ENCODE results near the gene SLC6A9. TPM values are rescaled to one million over a fixed set of nuclear protein-coding genes. Genes with fewer than 3 reads are reported as not detected.

The SLC6A9 gene
- total RNA-seq, 2 experiments from 2014 or later, result 6.5 to 7.4 TPM

DNA sequence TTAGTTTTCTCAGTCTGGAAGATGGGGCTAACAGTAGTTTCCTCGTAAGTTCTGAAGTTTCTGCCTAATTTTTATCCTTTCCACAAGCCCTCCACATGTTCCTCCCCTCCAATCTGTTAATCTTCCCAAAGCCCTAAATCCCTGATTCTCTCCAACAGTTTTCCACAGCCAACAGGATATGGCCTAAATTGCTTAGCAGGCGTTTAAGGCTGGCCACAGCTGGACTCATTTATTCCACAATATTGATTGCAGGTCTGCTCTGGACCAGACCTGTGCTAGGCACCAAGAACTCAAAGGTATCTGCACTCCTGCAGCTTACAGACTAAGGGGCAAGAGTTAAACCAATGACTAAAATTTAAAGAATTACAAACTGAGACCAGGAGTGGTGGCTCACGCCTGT, 3.9 kb downstream of the SLC6A9 start:
- Mint-ChIP-seq H3K27me3 (no peaks in the 10 kb centered on the region), H3K27ac (no peak overlapping the region), H3K36me3 (ENCODE audit: low read depth) (peaks cover 8% of the 10 kb centered on the region), H3K4me1 (ENCODE audit: low read depth) (peaks cover 21% of the 10 kb centered on the region), H3K9me3 (no peaks in the 10 kb centered on the region), H3K4me3 (no peak overlapping the region)
- CTCF ChIA-PET, result interaction anchor here (0.9 to 1.3 kb wide), 3 partner anchors 10 to 22 kb away, joined by 3 to 5 read pairs (median 4); no protein-coding TSS in a partner anchor
- TF ChIP-seq, protein P1, sequence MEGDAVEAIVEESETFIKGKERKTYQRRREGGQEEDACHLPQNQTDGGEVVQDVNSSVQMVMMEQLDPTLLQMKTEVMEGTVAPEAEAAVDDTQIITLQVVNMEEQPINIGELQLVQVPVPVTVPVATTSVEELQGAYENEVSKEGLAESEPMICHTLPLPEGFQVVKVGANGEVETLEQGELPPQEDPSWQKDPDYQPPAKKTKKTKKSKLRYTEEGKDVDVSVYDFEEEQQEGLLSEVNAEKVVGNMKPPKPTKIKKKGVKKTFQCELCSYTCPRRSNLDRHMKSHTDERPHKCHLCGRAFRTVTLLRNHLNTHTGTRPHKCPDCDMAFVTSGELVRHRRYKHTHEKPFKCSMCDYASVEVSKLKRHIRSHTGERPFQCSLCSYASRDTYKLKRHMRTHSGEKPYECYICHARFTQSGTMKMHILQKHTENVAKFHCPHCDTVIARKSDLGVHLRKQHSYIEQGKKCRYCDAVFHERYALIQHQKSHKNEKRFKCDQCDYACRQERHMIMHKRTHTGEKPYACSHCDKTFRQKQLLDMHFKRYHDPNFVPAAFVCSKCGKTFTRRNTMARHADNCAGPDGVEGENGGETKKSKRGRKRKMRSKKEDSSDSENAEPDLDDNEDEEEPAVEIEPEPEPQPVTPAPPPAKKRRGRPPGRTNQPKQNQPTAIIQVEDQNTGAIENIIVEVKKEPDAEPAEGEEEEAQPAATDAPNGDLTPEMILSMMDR (IDR thresholded peaks at IDR 0.05), result no peak
- ATAC-seq, result no peak
- POLR2A ChIA-PET, result interaction anchor here (0.7 to 0.9 kb wide), 2 partner anchors 13 to 57 kb away, joined by 3 read pairs; no protein-coding TSS in a partner anchor
- intact Hi-C loops (cut with micrococcal nuclease), result no loop called here
- no peak for DNase-seq

DNA sequence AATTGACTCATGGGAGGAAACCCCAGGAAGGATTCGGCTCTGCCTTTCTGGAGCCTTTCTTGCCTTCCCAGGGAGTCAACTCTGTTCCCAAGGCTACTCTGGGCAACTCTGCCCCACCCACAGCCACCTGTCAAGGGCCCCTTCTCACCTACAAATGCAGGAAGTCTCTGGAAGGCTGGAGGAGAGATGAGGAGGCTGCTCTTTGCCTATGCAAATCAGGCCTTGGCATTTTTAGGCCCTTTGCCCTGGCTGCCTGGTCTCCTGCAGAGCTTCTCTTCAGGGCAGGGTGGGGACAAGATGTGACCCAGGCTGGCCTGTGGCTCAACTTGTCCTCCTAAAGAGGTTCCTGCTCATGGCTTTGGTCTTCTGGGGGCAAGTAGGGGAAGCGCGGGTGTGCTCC, 5.4 kb downstream of the SLC6A9 start:
- Mint-ChIP-seq H3K4me1 (ENCODE audit: low read depth) (peaks cover 18% of the 10 kb centered on the region), H3K9me3 (no peaks in the 10 kb centered on the region), H3K4me3 (no peak overlapping the region), H3K27ac (no peak overlapping the region), H3K36me3 (ENCODE audit: low read depth) (peaks cover 11% of the 10 kb centered on the region), H3K27me3 (no peaks in the 10 kb centered on the region)
- TF ChIP-seq, protein P1 (IDR thresholded peaks at IDR 0.05), result no peak
- POLR2A ChIA-PET, result interaction anchor here (0.6 kb wide), 1 partner anchor 81 kb away, joined by 3 read pairs; no protein-coding TSS in a partner anchor
- ATAC-seq (no peak), DNase-seq (no peak)
- intact Hi-C loops (cut with micrococcal nuclease), result no loop called here
- CTCF ChIA-PET, result interaction anchor here (1.5 kb wide), 1 partner anchor 20 kb away, joined by 3 read pairs; no protein-coding TSS in a partner anchor

DNA sequence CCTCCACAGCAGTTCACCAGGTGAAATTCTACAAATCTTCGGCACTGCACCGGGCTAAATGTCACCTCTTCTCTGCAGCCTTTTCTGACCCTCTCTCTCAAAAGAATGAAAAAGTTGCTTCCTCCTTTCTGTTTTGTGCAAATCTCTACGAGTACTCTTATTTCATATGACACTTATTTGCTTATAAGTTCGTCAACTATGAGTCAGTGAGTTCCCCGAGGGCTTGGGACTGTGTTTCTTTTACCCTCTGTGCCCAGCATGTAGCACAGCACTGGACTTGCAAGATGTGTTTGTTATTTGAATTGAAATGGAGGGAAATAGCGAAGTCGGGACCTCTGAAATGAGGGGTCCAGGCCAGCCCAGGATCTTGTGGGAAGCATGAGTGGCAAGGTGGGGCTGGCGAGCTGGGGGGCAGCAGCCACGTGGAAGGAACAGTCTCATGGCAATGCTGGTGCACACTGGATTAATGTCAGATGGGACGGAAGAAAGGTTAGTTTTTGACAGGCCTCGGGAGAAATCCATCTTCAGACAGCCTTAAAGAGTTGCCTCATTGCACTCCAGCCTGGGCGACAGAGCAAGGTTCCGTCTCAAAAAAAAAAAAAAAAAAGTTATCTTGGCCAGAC, 6.2 kb downstream of the SLC6A9 start:
- no peak overlapping the region for H3K27ac Mint-ChIP-seq
- peaks cover 11% of the 10 kb centered on the region for H3K36me3 Mint-ChIP-seq (ENCODE audit: low read depth)
- ChIA-PET POLR2A (interaction anchor here (0.6 kb wide), 1 partner anchor 81 kb away, joined by 3 read pairs; no protein-coding TSS in a partner anchor), CTCF (interaction anchor here (1.5 kb wide), 1 partner anchor 19 kb away, joined by 3 read pairs; no protein-coding TSS in a partner anchor)
- peaks cover 18% of the 10 kb centered on the region for H3K4me1 Mint-ChIP-seq (ENCODE audit: low read depth)
- TF ChIP-seq, protein P1 (IDR thresholded peaks at IDR 0.05), result no peak
- ATAC-seq (no peak), DNase-seq (no peak)
- H3K27me3 Mint-ChIP-seq, result no peaks in the 10 kb centered on the region
- no peak overlapping the region for H3K4me3 Mint-ChIP-seq
- intact Hi-C loops (cut with micrococcal nuclease), result no loop called here
- no peaks in the 10 kb centered on the region for H3K9me3 Mint-ChIP-seq

DNA sequence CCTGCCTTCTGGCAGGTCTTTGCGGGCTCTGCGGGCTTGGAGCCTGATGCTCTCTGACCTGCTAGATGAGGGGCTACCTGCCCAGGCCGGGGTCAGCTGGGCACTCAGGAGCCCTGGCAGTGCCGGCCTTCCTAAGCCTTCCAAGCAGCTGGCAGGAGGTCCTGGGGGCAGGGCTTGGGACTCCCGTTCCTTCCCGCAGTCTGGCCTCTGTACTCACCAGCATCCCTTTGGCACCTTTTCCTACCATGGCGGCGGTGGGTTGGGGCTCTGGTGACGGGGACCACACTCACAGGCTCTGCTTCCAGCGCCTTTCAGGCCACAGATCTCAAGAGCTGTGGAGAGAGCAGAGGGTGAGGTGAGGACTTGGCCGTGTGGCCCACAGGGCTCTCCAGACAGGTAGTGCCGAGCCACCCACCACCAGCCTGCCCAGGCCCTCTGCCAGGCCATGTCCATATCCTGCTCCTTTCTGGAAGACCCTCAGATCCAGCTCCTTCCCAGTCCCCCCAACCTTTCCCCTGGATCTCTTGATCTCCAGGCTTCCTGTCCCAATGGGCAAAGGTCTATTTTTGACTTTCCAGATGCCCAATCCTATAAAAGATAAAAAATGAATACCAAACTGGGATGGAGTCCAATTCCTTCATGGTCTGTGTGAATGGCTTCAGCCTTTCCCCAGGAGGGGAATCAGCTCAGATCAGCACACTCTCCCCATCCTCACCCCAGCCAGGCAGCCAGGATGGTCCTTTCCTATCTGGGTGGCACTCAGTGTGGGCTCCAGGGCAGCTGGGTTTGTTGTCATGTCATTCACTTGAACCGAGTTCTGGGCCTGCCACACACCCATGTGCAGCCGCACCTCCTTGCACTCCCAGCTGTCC, 7.0 kb downstream of the SLC6A9 start:
- TF ChIP-seq, protein P1 (IDR thresholded peaks at IDR 0.05), result no peak
- H3K4me3 Mint-ChIP-seq, result no peak overlapping the region
- no peaks in the 10 kb centered on the region for H3K27me3 Mint-ChIP-seq
- peaks cover 11% of the 10 kb centered on the region for H3K36me3 Mint-ChIP-seq (ENCODE audit: low read depth)
- intact Hi-C loops (cut with micrococcal nuclease), result no loop called here
- CTCF ChIA-PET, result no interaction called here
- ATAC-seq (no peak), DNase-seq (no peak)
- H3K27ac Mint-ChIP-seq, result no peak overlapping the region
- POLR2A ChIA-PET, result interaction anchor here (0.6 kb wide), 1 partner anchor 116 kb away, joined by 3 read pairs; no protein-coding TSS in a partner anchor
- peaks cover 13% of the 10 kb centered on the region for H3K4me1 Mint-ChIP-seq (ENCODE audit: low read depth)
- H3K9me3 Mint-ChIP-seq, result no peaks in the 10 kb centered on the region
